GM21526 (cell line): ENCODE results near the gene ZDHHC11B.
"Not testable (repeated sequence)": the region's sequence is repeated elsewhere in the genome, so short reads cannot be mapped to it uniquely, and the experiment has no call there.

Experiments
- ATAC-seq: cut with Tn5 transposase; IDR thresholded peaks from one replicate; pipeline ENCODE4 v1.9.1; 2021; ENCODE audit warnings: moderate library complexity; ENCODE audit not compliant: unreplicated experiment, low FRiP score

ZDHHC11B gene

DNA sequence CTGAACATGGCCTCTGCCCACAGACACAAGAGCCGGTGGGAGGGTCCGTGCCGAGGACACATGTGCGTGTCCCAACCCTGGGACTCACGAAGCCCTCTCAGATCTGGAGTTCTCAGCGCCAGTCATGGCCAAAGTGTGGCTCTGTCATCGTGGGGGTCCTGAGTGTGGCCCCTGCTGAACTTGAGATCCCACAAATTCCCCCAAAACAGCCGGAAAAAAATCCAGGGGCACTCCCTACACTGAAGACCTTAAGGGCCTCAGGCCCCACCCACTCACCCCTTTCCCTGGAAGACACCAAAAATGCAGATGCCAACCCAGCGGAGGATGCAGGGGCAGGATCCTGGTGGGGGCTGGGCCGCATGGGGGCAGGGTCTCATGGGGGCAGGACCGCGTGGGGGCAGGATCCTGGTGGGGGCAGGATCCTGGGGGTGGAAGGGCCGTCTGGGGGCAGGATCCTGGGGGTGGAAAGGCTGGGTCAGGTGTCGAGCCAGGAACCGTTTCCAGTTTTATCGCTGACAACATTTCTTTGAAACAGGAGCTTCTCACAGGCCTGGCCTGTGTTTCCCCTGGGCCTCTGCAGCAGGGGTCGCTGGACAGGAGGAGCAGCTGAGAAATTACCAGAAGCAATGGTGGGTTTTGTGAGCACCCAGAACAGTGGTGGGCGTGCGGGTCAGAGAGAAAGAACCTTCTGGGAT lies 13.3 kb downstream of the ZDHHC11B start:
- not testable (repeated sequence) for ATAC-seq

- ATAC-seq: not testable (repeated sequence)
Observed at GRCh38 chr5:770585-770984, 13.9 kb downstream of the ZDHHC11B start.

GRCh38 chr5:769485-770145 lies 14.9 kb downstream of the ZDHHC11B start:
- not testable (repeated sequence) for ATAC-seq

GRCh38 chr5:766666-767431 lies 17.7 kb downstream of the ZDHHC11B start:
- no peak for ATAC-seq

- no peak for ATAC-seq
Observed at GRCh38 chr5:765948-766631, 18.4 kb downstream of the ZDHHC11B start.

DNA sequence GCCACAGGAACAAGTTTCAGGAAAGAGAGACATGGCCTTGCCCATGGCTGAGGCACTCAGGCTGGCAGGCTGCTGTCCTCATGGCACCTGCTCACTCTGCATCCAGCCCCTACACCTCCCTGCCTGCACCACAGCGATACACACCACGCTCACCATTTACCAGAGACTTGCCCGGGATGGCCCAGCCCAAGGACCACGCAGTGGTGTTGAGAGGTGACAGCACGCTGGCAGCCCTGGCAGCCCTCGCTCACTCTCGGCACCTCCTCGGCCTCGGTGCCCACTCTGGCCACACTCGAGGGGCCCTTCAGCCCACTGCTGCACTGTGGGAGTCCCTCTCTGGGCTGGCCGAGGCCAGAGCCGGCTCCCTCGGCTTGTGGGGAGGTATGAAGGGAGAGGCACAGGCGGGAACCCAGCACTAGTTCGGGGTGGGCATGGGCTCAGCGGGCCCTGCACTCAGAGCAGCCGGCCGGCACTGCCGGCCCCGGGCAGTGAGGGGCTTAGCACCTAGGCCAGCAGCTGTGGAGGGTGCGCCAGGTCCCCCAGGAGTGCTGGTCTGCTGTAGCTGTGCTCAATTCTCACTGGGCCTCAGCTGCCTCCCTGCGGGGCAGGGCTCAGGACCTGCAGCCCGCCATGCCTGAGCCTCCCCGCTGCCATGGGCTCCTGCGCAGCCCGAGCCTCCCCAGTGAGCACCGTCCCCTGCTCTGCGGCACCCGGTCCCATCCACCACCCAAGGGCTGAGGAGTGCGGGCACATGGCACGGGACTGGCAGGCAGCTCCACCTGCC lies 20.3 kb downstream of the ZDHHC11B start:
- ATAC-seq: no peak

GRCh38 chr5:763397-763796 lies 21.1 kb downstream of the ZDHHC11B start:
- no peak for ATAC-seq

DNA sequence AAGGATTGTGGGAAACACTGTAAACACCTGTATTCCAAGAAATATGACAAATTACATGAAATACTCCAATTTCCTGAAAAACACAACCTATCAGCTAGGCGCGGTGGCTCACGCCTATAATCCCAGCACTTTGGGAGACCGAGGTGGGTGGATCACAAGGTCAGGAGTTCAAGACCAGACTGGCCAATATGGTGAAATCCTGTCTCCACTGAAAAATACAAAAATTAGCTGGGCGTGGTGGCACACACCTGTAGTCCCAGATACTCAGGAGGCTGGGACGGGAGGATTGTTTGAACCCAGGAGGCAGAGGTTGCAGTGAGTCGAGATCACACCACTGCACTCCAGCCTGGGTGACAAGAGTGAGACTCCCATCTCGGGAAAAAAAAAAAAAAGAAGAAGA lies 21.5 kb downstream of the ZDHHC11B start:
- ATAC-seq: not testable (repeated sequence)

GRCh38 chr5:761854-762710 lies 22.4 kb downstream of the ZDHHC11B start:
- ATAC-seq: no peak

DNA sequence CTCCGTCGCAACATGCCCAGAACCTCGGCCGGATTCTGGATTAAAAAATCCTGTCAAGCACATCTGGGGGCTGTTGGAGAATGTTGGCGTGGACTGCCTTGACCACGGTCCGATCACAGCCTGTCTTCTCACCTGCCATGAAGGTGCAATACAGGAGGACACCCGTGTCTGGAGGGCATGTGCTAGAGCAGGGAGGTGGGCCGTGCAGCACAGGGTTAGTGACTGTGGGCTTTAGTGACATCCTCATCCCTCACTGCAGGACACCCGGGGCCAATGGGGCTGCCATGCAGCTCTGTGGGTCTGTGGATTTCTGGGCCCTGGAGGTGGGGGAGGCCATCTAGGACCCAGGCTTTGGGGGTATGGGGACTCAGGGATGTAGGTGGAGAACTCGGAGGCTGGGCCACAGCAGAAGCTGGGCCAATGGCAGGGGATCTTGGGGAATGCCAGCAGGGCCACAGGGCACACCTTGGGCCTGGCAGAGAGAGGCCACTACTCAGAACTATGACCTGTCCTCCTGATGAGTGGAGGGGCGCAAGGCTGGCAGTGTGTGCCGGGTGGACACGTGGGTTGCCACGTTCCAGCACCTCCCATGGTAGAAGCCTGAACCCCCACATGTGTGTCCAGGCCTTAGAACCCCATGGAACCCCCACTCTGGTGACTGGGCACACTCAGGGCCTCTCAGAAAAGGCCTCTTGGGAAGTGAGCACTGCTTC lies 23.3 kb downstream of the ZDHHC11B start:
- no peak for ATAC-seq

GRCh38 chr5:760363-761058 lies 24.0 kb downstream of the ZDHHC11B start:
- no peak for ATAC-seq

DNA sequence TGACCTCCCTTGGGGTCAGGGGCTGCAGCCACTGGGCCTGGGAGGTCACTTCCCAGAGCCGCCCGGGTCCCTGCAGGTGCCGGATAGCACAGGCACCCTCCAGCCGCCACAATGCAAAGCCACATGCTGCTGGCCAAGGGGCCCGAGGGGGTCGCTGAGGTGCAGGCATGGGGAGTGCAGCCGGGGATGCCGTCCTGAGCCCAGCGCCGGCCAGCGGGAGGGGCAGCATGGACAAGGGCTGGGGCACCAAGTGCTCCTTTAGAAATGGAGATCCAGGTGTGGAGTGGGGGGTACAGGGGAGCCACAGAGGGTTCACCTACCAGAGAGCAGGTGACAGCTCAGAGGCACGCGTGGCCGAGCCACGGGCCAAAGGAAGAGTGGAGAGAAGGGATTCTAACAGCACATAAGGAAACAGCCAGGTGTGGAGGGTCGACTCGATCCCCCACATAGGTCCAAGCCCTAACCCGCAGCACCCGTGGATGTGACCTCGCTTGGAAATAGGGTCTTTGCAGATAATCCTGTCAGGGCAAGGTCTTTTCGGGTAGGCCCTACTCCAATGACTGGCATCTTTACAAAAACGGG lies 24.7 kb downstream of the ZDHHC11B start:
- no peak for ATAC-seq

DNA sequence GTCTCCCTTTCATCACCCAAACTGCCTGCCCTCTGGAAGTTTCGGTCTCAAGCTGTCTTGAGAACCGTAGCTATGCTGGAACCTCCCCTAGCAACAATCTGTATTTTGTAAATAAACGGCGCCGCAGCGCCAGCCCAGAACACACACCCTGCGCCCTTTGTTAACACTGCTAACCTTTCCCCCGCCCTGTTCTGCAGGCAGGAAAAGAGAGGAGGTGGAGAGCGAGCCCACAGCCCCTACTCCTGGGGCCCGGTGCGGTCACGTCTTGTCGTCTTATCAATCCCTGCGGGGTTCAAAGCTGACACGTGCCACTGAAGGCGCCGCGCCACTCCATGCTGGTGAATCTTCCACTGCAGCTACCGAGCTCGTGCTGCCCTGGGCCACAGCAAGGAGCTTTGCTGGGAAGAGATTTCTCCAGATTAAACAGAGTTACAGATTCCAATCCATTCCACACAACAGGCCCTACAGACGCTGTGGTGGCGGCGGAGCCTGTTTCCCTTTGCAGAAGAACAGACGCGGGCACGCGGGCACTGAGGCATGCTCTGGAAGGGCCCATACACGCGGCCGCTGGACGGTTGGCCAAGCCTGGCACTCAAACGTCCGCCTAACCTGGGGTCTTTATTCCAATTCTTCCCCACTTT lies 25.3 kb downstream of the ZDHHC11B start:
- no peak for ATAC-seq

DNA sequence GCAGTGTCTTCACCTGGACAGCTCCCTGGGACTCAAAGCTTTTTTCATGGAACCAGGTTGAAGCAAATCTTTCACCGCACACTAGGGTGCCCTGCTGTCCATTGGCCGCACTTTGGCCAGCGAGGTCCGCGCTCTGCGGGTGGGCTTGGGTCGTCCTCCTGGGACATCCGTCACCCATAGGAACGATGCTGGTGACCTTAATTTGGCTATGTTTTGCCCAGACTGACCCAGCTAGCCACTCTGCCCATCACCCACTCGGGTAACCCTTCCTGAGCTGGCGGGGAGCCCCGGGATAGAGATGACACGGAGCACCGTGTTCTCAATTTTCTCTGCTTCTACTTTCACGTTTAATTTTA lies 25.9 kb downstream of the ZDHHC11B start:
- ATAC-seq: no peak

GRCh38 chr5:757931-758697 lies 26.4 kb downstream of the ZDHHC11B start:
- no peak for ATAC-seq

DNA sequence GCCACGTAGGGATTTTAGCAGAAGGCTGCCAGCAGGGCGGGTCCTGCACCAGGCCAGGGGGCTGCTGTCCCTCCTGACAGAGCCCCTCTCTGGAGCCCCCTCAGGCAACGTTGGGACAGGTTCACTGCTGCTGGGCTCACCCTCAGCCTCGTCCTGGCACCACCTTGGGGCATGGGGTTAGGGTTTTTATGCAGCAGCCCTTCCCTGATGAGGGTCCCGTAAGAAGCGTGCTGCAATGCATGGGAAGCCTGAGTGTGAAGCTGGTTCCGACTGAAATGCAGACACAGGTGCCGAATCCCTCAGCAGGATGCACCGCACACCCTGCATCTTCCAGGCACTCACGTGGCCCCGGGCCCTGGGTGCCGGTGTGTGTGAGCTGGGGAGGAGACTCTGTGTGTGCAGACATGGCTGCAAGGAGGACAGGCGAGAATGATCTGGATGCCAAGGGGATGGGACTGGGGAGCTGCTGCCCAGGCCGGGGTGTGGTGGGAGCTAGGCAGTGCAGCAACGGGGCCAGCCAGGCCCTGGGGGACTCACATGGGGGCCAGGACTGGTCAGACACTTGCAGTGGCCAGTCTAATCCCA lies 27.1 kb downstream of the ZDHHC11B start:
- ATAC-seq: no peak
